Skeletal muscle tissue (tissue), 4 donors: ENCODE results near the gene SND1. TPM values are rescaled to one million over a fixed set of nuclear protein-coding genes. Genes with fewer than 3 reads are reported as not detected.
A peak's percentile ranks its signal among the peaks of the same experiment; 100 is the strongest.

ENCODE experiments used
- H3K27ac ChIP-seq: one replicate; pipeline ENCODE4 v1.7.0; 2013; ENCODE audit warnings: mild to moderate bottlenecking, low read depth, low read length, inconsistent platforms
- H3K27me3 ChIP-seq, 3 donors: one replicate each; pipeline ENCODE4 v1.7.0; 2013; ENCODE audit warnings: low read length in 3 of 3; ENCODE audit not compliant: control insufficient read depth in 3 of 3, insufficient read depth in 3 of 3
- H3K36me3 ChIP-seq, 3 donors: one replicate each; pipeline ENCODE4 v1.7.0; 2013; ENCODE audit warnings: low read length in 3 of 3; ENCODE audit not compliant: control insufficient read depth in 3 of 3, insufficient read depth in 3 of 3
- H3K4me1 ChIP-seq, 3 donors: one replicate each; pipeline ENCODE4 v1.7.0; 2013; ENCODE audit warnings: low read length in 3 of 3, mild to moderate bottlenecking in 3 of 3; ENCODE audit not compliant: control insufficient read depth in 3 of 3, insufficient read depth in 3 of 3
- H3K4me3 ChIP-seq, 3 donors: one replicate each; pipeline ENCODE4 v1.7.0; 2013; ENCODE audit warnings: low read length in 3 of 3
- H3K9ac ChIP-seq, 3 donors: one replicate each; pipeline ENCODE4 v1.7.0; 2013; ENCODE audit warnings: low read length in 3 of 3, mild to moderate bottlenecking in 3 of 3, moderate library complexity in 2 of 3, low read depth in 1 of 3
- H3K9me3 ChIP-seq, 3 donors: one replicate each; pipeline ENCODE4 v1.7.0; 2013; ENCODE audit warnings: low read length in 3 of 3; ENCODE audit not compliant: control insufficient read depth in 3 of 3
- total RNA-seq: library from RNA; depleted of rRNA; stranded (reverse); fragments of >200 nt; gene quantifications from one replicate; pipeline ENCODE4 v1.2.3, GENCODE V29; 2014
- donor health status: Osteomylitis.

Gene SND1
- total RNA-seq, 1 donor from 2014 or later = 104 TPM

DNA sequence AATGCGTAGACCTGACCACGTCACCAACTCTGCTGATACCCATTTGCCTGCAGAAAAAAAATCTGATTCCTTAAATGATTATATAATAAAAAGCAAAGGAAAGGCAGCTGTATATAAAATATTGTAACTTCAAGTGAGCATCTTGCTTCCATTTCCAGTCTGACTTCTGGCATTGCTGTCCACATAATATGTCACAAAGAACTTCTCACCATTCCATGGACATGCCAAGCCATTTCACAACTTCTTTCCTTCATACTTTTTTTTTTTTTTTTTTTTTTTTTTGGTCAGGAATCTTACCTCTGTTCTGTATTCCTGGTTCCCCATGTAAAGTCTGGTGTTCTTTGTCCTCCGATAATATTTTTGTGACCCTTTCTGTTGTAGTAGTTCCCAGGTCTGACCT is 165.5 kb downstream of the SND1 start:
- Histone ChIP-seq H3K4me3 (no peak overlapping the region), H3K27ac (no peak overlapping the region), H3K36me3 (no peaks in the 10 kb centered on the region), H3K4me1 (peaks cover 0 to 4% (median under 1%) of the 10 kb centered on the region in 3 donors), H3K9me3 (no peaks in the 10 kb centered on the region), H3K27me3 (no peaks in the 10 kb centered on the region), H3K9ac (no peak overlapping the region)

DNA sequence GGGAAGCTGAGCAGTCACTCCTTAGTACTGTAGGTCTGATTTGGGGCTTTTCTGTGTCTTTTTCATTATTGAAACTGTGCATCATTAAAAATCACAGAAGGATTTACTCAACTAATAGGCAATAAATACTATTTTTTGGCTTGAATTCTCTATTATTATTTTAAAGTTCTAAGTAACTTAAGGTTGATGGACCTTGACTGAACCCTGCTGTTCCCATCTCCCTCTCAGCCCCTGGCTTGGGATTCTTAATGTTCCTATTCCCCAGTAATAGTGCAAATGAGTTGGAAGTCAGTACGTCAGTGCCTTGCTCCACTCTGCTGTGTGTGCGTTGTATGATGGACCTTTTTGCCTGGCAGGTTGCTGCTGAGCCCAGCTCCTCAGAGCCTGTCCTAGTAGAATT is 166.3 kb downstream of the SND1 start:
- H3K36me3 ChIP-seq = no peaks in the 10 kb centered on the region
- no peak overlapping the region for H3K27ac ChIP-seq
- peaks cover 0 to 3% (median 0%) of the 10 kb centered on the region in 3 donors for H3K4me1 ChIP-seq
- no peaks in the 10 kb centered on the region for H3K9me3 ChIP-seq
- H3K9ac ChIP-seq = no peak overlapping the region
- H3K4me3 ChIP-seq = no peak overlapping the region
- H3K27me3 ChIP-seq = no peaks in the 10 kb centered on the region

DNA sequence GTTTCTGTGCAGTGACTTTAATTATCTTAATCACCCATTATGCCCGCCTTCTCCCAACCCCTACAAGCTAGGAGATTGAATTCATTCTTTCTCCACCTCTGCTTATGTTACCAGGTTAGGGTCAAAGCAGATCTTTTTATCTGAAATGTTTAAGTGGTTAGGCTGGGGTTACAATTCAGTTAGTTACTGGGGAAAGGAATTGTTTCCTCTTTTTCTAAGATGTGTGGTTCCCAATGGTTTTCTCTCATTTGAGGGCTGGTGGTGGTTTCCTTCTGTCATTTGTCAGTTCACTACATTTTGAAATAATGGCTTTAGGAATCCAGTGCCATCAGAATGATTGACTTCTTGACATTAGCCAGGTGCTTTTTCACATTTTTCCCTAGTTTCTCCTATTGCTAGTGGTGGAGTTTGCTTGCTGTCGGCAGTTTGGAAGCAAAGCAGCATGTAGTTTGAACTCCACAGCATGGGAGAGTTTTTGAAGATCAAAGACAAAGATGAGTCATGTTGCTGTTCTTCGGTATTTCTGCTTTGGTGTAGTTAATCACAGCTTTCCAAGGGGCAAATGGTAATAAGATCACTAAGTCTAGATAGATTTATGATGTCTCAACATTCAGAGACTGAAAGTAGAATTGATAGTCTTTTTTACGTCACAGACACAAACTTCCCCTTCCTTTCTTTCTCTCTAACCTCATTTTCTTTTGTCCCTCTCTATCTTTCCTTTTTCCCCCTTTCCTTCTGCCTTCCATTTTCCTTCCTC is 168.2 kb downstream of the SND1 start:
- Histone ChIP-seq H3K4me3 (no peak overlapping the region), H3K27me3 (no peaks in the 10 kb centered on the region), H3K9ac (no peak overlapping the region), H3K27ac (no peak overlapping the region), H3K4me1 (peaks cover 0 to 3% (median 0%) of the 10 kb centered on the region in 3 donors), H3K36me3 (no peaks in the 10 kb centered on the region), H3K9me3 (no peaks in the 10 kb centered on the region)

DNA sequence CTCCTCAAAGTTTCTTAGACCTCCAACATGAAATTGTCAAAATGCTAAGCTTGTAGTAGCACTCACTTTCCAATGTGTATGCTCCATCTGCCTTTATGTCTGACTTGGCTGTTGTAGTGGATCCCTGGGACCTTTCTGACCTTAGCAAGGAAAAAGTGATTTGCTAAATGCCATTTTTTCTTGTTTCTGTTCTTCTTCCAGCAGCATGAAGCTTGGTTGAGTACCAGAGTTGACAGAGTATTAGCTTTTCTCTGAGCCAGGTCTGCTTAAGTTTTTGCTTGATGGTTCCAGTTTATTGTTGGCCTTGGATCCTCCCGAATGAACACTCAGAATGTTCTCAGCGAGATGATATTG is 168.7 kb downstream of the SND1 start:
- Histone ChIP-seq H3K27me3 (no peaks in the 10 kb centered on the region), H3K4me3 (no peak overlapping the region), H3K27ac (no peak overlapping the region), H3K36me3 (no peaks in the 10 kb centered on the region), H3K4me1 (peaks cover 0 to 3% (median 0%) of the 10 kb centered on the region in 3 donors), H3K9ac (no peak overlapping the region), H3K9me3 (no peaks in the 10 kb centered on the region)

DNA sequence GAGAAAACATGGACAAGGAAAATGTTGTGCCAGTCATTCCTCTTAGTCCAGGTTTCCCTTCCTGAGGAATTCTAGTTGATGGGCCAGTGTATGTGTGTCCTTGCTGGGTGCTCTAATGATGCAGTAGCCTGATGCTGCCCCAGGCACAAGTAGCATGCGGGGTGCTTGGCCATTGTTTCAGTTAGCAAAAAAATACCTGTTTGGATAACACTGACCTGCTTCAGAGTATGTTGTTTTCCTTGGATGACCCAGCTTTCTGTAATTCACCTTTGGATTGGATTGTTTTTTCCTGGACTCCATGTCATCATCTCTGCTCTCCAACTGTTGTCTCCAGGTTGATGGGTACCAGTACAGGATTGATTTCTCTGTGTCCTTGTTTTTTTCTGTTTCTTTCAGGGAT is 169.2 kb downstream of the SND1 start:
- Histone ChIP-seq H3K36me3 (no peaks in the 10 kb centered on the region), H3K4me1 (no peaks in the 10 kb centered on the region), H3K27ac (no peak overlapping the region), H3K27me3 (no peaks in the 10 kb centered on the region), H3K9me3 (no peaks in the 10 kb centered on the region), H3K4me3 (no peak overlapping the region), H3K9ac (no peak overlapping the region)

DNA sequence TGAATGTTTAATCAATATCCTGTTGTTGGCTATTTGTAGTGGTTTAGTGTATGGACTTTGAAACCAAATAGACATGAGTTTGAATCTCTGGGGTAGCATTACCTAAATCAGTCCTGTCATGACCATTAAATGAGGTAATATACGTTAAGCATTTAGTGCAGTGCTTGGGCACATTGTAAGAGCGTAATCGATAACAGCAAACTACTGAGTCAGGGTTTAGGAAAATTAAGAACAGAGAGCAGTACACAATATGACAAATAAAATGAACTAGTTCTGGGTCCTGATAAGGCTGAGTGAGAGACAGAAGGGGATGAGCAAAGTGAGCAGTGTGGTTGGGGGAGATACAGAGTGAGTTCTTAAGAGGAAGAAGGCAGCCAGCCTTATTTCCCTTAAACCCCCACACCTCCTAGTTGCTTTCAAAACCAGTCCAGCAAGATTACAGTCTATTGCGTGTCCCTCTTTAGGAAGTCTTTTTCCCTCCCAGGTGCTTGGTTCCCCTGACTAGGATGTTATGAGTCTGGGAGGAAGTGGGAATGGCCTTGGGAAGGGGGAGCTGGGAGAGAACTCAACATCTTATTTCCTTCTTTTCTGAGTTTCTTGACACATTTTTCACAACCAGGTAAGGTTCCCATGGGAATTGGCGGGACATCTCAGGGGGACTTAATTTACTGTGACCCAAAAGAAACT is 171.0 kb downstream of the SND1 start:
- Histone ChIP-seq H3K27me3 (no peaks in the 10 kb centered on the region), H3K36me3 (no peaks in the 10 kb centered on the region), H3K4me3 (no peak overlapping the region), H3K9ac (no peak overlapping the region), H3K9me3 (no peaks in the 10 kb centered on the region), H3K4me1 (no peaks in the 10 kb centered on the region), H3K27ac (no peak overlapping the region)

DNA sequence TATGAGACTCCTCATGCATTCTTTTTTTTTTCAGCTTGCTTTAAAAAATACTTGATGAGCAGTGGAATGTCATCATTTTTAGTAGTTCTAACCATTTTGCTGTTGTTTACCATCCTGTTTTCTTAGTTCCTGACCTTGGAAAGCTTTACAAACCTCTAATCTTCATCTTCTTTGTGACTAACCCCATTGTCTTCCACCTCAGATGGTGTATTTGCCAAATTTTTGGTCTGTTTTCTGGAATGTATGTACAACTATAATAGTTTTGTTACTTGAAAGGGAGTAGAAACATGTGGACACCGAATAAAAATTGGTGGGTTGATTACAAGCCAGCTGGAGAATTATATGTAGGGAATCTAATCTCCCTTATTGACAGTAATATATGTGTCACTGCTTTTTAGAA is 172.7 kb downstream of the SND1 start:
- Histone ChIP-seq H3K9me3 (no peaks in the 10 kb centered on the region), H3K9ac (no peak overlapping the region), H3K4me3 (no peak overlapping the region), H3K27me3 (no peaks in the 10 kb centered on the region), H3K4me1 (no peaks in the 10 kb centered on the region), H3K36me3 (no peaks in the 10 kb centered on the region), H3K27ac (no peak overlapping the region)

DNA sequence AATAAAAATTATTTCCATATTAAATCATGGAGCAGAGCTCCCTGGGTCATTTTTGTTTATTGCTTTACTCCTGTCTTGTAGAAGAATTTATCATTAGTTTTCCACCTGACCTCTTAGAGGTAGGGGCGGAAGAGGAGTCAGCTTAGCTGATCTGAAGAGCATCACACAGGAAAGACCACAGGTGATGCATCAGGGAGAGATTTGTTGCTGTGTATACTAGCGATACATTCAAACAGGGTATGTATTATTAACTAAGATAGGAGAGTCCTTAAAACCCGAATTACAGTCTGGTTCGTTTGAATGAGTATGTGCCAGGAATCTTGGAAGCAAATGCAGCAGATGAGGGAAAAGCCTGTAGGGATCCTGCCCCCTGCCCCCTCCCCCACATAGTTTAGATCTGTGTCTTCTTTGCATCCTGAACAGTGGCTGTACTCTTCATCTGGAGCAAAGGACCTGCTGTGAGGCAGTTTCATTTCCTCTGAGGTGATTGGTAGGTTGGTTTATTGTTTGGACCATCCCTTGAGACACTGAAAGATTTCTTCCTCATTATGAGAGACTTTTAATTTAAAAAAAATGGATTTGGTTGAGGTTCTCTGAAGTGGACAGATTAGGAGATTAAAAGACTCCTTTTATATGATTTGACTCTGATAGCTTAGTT is 177.0 kb downstream of the SND1 start:
- Histone ChIP-seq H3K9me3 (no peaks in the 10 kb centered on the region), H3K4me3 (no peak overlapping the region), H3K9ac (no peak overlapping the region), H3K36me3 (no peaks in the 10 kb centered on the region), H3K4me1 (peaks cover 2 to 11% (median 8%) of the 10 kb centered on the region in 3 donors), H3K27me3 (no peaks in the 10 kb centered on the region), H3K27ac (no peak overlapping the region)

DNA sequence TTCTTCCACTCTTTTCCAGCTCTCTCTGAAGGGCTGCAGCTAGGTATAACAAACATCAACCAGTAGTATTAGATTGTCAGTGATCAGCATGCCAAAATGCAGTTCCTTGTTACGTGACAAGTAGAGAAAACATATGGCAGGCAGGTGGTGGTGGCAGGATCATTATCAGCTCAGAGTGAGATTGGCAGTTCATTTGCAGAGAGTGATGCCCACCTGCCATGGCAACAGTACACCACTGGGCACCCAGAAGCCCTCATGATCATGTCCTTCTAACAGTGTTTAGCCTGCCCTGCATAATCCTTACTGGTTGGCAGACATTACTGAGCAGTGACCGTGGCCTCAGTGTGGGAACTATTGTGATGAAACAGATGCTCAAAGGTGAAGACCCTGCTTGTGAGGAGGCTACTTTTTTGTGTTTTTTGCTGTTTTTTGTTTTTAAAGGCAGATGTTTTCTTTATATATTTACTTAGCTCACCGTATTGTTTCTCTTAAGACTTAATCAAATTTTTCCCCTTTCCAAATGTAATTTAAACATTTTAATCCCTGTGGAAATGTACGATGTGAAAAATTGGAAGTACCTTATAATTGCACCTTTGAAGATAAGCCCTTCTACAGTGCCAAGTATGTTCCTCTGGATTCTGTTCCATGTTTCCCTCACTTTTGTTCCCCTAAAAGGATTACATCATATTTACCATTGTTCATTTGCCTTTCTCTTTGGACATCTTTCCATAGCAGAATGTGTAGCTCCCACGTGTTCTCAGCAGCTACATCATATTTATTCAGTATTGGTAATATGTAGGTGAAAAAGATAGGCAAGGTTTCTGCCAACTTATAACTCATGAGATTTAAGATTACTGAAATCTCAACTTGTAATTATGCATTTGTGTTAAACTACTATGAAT is 179.6 kb downstream of the SND1 start:
- H3K36me3 ChIP-seq = no peaks in the 10 kb centered on the region
- peak overlapping the region; percentile 14 for H3K27ac ChIP-seq
- H3K27me3 ChIP-seq = no peaks in the 10 kb centered on the region
- no peaks in the 10 kb centered on the region for H3K9me3 ChIP-seq
- peaks cover 6 to 13% (median 11%) of the 10 kb centered on the region in 3 donors for H3K4me1 ChIP-seq
- no peak overlapping the region for H3K4me3 ChIP-seq
- no peak overlapping the region for H3K9ac ChIP-seq
